CD4-positive, alpha-beta memory T cell (primary cell): Measurements from ENCODE around the gene SKI. TPM values are rescaled to one million over a fixed set of nuclear protein-coding genes. Genes with fewer than 3 reads are reported as not detected.
"Not testable (repeated sequence)": the region's sequence is repeated elsewhere in the genome, so short reads cannot be mapped to it uniquely, and the experiment has no call there.

Experiments
- CTCF ChIA-PET: fragments of 350-600 bp; sonication (Branson Sonifier 250); formaldehyde crosslinking; loops from one replicate; lab custom pipeline; 2021; ENCODE audit warnings: inconsistent platforms; ENCODE audit not compliant: partially characterized antibody; lab: Charles Lee
- POLR2A ChIA-PET: fragments of 350-600 bp; sonication (Branson Sonifier 250); formaldehyde crosslinking; loops from one replicate; lab custom pipeline; 2021; ENCODE audit not compliant: partially characterized antibody; lab: Charles Lee
- DNase-seq, 5 donors: peaks; one replicate each; pipeline versions ENCODE4 v3.0.0 to v3.0.0-alpha.2; 2020 to 2022; ENCODE audit warnings: mixed read lengths in 1 of 5
- H3K27ac ChIP-seq: one replicate; pipeline ENCODE4 v1.7.0; 2013; ENCODE audit warnings: low read depth, low read length
- H3K27me3 ChIP-seq: 2 replicates; pipeline ENCODE4 v1.7.0; 2013; ENCODE audit warnings: mild to moderate bottlenecking, low read length, moderate library complexity; ENCODE audit not compliant: insufficient read depth
- H3K36me3 ChIP-seq: 2 replicates; pipeline ENCODE4 v1.7.0; 2013; ENCODE audit warnings: mild to moderate bottlenecking, low read length, moderate library complexity; ENCODE audit not compliant: insufficient read depth
- H3K4me1 ChIP-seq: 2 replicates; pipeline ENCODE4 v1.7.0; 2013; ENCODE audit warnings: mild to moderate bottlenecking, low read length, moderate library complexity; ENCODE audit not compliant: insufficient read depth
- H3K4me3 ChIP-seq, 2 donors: one replicate each; pipeline ENCODE4 v1.7.0; 2013; ENCODE audit warnings: low read length in 2 of 2, mild to moderate bottlenecking in 1 of 2
- H3K9me3 ChIP-seq, 2 donors: one replicate each; pipeline ENCODE4 v1.7.0; 2013; ENCODE audit warnings: low read length in 2 of 2, control low read depth in 1 of 2; ENCODE audit not compliant: control insufficient read depth in 1 of 2
- H3K27ac Mint-ChIP-seq, 7 donors: one replicate each; pipeline ENCODE4 v1.8.0; 2020 to 2021; ENCODE audit warnings: mixed read lengths in 7 of 7, mild to moderate bottlenecking in 6 of 7, inconsistent platforms in 3 of 7, moderate library complexity in 3 of 7
- H3K27me3 Mint-ChIP-seq, 2 donors: one replicate each; pipeline ENCODE4 v1.8.0; 2020 to 2021; ENCODE audit warnings: mixed read lengths in 2 of 2
- H3K36me3 Mint-ChIP-seq, 2 donors: one replicate each; pipeline ENCODE4 v1.8.0; 2020 to 2021; ENCODE audit warnings: mixed read lengths in 2 of 2, inconsistent platforms in 1 of 2, mild to moderate bottlenecking in 1 of 2
- H3K4me1 Mint-ChIP-seq, 4 donors: one replicate each; pipeline ENCODE4 v1.8.0; 2020 to 2021; ENCODE audit warnings: mixed read lengths in 4 of 4, mild to moderate bottlenecking in 1 of 4
- H3K4me3 Mint-ChIP-seq, 8 donors: one replicate each; pipeline ENCODE4 v1.8.0; 2020 to 2021; ENCODE audit warnings: mixed read lengths in 8 of 8, mild to moderate bottlenecking in 7 of 8, moderate library complexity in 6 of 8, inconsistent platforms in 3 of 8
- H3K9me3 Mint-ChIP-seq, 8 donors: one replicate each; pipeline ENCODE4 v1.8.0; 2020 to 2021; ENCODE audit warnings: mixed read lengths in 8 of 8, mild to moderate bottlenecking in 5 of 8, inconsistent platforms in 3 of 8, moderate library complexity in 1 of 8
- intact Hi-C: fragments of 100-400 bp; cut with micrococcal nuclease; formaldehyde crosslinking; loops from one replicate; pipeline ENCODE4 v1.15.1; 2023
- polyA plus RNA-seq, 2 donors: library from polyadenylated mRNA; unstranded; fragments of 300-500 nt; fragmentation: Illumina TruSeq; gene quantifications; one replicate each; pipeline ENCODE4 v1.2.3, GENCODE V29; 2021
- total RNA-seq, 2 experiments: library from RNA; stranded (reverse); gene quantifications; one replicate each; pipeline ENCODE4 v1.2.3, GENCODE V29; 2021

The SKI gene
- total and polyA plus RNA-seq, 4 experiments from 2014 or later = 0.08 to 104 (median 48.5) TPM

DNA sequence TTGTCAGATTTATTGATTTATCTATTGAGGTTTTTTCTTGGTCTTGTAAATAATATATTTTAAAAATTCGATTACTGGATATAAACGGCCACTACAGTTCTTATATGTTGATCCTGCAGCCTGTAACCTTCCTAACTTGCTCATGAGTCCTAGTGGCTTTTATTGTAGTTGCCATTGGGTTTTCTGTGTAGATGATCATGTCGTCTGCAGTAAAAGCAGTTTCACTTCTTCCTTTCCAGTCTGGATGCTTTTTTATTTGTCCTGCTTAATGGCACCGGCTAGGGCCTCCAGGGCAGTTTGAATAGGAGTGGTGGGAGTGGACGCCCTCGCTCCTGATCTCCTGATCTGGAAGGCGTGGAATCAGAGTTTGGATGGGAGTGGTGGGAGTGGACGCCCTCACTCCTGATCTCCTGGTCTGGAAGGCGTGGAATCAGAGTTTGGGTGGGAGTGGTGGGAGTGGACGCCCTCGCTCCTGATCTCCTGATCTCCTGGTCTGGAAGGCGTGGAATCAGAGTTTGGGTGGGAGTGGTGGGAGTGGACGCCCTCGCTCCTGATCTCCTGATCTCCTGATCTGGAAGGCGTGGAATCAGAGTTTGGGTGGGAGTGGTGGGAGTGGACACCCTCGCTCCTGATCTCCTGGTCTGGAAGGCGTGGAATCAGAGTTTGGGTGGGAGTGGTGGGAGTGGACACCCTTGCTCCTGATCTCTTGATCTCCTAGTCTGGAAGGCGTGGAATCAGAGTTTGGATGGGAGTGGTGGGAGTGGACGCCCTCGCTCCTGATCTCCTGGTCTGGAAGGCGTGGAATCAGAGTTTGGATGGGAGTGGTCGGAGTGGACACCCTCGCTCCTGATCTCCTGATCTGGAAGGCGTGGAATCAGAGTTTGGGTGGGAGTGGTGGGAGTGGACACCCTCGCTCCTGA lies 33.6 kb downstream of the SKI start:
- H3K9me3 ChIP-seq, H3K27me3 ChIP-seq, DNase-seq, H3K27me3 Mint-ChIP-seq, H3K27ac ChIP-seq, H3K36me3 ChIP-seq, H3K9me3 Mint-ChIP-seq, intact Hi-C loops, H3K4me3 ChIP-seq: not testable (repeated sequence)
- H3K4me1 Mint-ChIP-seq = peaks cover 54 to 79% (median 69%) of the 10 kb centered on the region in 4 donors
- peaks cover 3 to 18% of the 10 kb centered on the region in 2 donors for H3K36me3 Mint-ChIP-seq
- peak overlapping the region in 1 of 8 donors; percentile 17 for H3K4me3 Mint-ChIP-seq
- H3K27ac Mint-ChIP-seq = peak overlapping the region in 5 of 7 donors; percentile 16 to 79 (median 72)
- POLR2A ChIA-PET = interaction anchor here (14.5 kb wide), 1 partner anchor 28 kb away, joined by 454 read pairs; the partner anchor contains the start of gene SKI
- CTCF ChIA-PET = interaction anchor here (0.9 kb wide), 1 partner anchor 54 kb away, joined by 3 read pairs; no protein-coding TSS in a partner anchor
- H3K4me1 ChIP-seq = peaks cover 81% of the 10 kb centered on the region

GRCh38 chr1:2266301-2266975 lies 38.3 kb downstream of the SKI start:
- CTCF ChIA-PET = no interaction called here
- no peak for DNase-seq
- POLR2A ChIA-PET = interaction anchor here (1.3 kb wide), 1 partner anchor 32 kb away, joined by 3 read pairs; no protein-coding TSS in a partner anchor
- Histone ChIP-seq H3K4me3 (no peak overlapping the region), H3K36me3 (no peaks in the 10 kb centered on the region), H3K27me3 (no peaks in the 10 kb centered on the region), H3K27ac (no peak overlapping the region), H3K9me3 (no peaks in the 10 kb centered on the region), H3K4me1 (peaks cover 83% of the 10 kb centered on the region)
- Mint-ChIP-seq H3K4me3 (peak overlapping the region in 4 of 8 donors; percentile 33 to 55 (median 46)), H3K27ac (peak overlapping the region in 5 of 7 donors; percentile 42 to 85 (median 69)), H3K27me3 (no peaks in the 10 kb centered on the region), H3K4me1 (peaks cover 31 to 75% (median 50%) of the 10 kb centered on the region in 4 donors), H3K36me3 (peaks cover 3 to 7% of the 10 kb centered on the region in 2 donors), H3K9me3 (peaks cover 0 to 6% (median 0%) of the 10 kb centered on the region in 8 donors)
- intact Hi-C loops = no loop called here

DNA sequence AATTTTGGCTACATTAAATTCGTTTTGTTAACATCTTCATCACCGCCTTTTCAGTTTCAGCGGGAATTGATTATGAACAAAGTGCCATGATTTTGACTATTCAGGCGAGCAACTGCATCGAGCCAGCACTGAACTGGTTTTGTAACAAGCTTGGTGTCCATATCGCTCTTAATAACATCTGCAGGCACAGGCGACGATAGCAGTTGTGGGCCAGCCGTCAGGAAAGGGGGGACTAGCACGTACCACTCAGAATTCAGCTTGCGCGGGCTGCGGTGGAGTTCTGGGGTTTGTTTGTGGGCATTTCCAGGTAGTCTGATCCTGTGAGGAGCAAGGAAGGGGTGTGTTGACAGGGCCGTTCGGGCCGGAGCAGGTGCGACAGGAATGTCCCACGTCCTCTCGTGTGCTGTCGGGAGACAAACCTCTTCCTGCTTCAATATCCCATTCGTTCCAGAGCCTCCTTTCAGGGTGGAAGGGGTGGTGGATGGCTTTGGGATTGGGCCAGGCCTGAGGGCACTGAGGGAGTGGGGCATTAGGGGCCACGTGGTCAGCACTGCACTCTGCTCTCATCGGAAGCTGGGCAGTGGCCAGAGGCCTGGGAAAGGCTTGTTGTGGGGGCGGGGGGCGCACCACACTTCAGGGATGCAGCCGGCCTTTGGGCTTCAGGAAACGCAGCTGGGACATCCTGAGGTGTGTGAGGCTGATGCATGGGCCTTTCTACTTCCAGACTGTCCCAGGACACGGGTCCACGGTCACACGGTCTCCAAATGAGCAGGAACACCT lies 39.1 kb downstream of the SKI start:
- H3K36me3 ChIP-seq = no peaks in the 10 kb centered on the region
- H3K4me3 ChIP-seq = no peak overlapping the region
- no peaks in the 10 kb centered on the region for H3K9me3 ChIP-seq
- ChIA-PET POLR2A (interaction anchor here (1.2 kb wide), 1 partner anchor 11 kb away, joined by 6 read pairs; no protein-coding TSS in a partner anchor), CTCF (no interaction called here)
- peak overlapping the region in 2 of 8 donors; percentile 7 to 20 for H3K4me3 Mint-ChIP-seq
- H3K4me1 Mint-ChIP-seq = peaks cover 31 to 73% (median 50%) of the 10 kb centered on the region in 4 donors
- no peak overlapping the region for H3K27ac ChIP-seq
- H3K27ac Mint-ChIP-seq = peak overlapping the region in 4 of 7 donors; percentile 30 to 85 (median 77)
- peaks cover 0 to 3% (median 0%) of the 10 kb centered on the region in 8 donors for H3K9me3 Mint-ChIP-seq
- H3K27me3 ChIP-seq = no peaks in the 10 kb centered on the region
- DNase-seq = no peak
- intact Hi-C loops = no loop called here
- peaks cover 3 to 7% of the 10 kb centered on the region in 2 donors for H3K36me3 Mint-ChIP-seq
- H3K4me1 ChIP-seq = peaks cover 86% of the 10 kb centered on the region
- no peaks in the 10 kb centered on the region for H3K27me3 Mint-ChIP-seq

DNA sequence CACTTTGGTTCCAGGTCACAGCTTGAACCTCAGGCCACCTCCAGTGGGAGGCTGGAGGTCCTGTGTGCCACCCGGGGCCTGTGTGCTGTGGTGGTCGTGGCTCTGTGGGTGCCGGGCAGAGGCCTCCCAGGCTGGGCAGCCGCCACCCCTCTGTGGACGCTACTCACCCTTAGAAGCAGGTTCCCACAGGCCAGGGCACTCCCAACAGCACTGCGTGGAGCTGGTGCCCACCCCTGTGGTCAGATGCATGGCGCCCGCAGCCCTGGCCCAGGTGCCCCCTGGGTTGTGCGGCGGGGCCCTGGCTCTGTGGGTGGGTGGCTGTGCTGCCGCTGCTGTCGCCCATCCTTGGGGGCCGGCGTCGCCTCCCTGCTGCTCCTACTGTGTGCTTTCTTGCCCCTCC lies 39.7 kb downstream of the SKI start:
- ChIA-PET POLR2A (interaction anchor here (1.2 kb wide), 1 partner anchor 12 kb away, joined by 6 read pairs; no protein-coding TSS in a partner anchor), CTCF (no interaction called here)
- H3K27me3 ChIP-seq = no peaks in the 10 kb centered on the region
- no peak overlapping the region for H3K27ac ChIP-seq
- peak overlapping the region in 1 of 7 donors; percentile 87 for H3K27ac Mint-ChIP-seq
- peaks cover 0 to 3% (median 0%) of the 10 kb centered on the region in 8 donors for H3K9me3 Mint-ChIP-seq
- no peaks in the 10 kb centered on the region for H3K36me3 ChIP-seq
- no peak overlapping the region for H3K4me3 Mint-ChIP-seq
- H3K27me3 Mint-ChIP-seq = no peaks in the 10 kb centered on the region
- DNase-seq = no peak
- H3K4me1 ChIP-seq = peaks cover 90% of the 10 kb centered on the region
- no peaks in the 10 kb centered on the region for H3K9me3 ChIP-seq
- H3K4me1 Mint-ChIP-seq = peaks cover 27 to 76% (median 49%) of the 10 kb centered on the region in 4 donors
- H3K4me3 ChIP-seq = no peak overlapping the region
- intact Hi-C loops = no loop called here
- peaks cover 3 to 7% of the 10 kb centered on the region in 2 donors for H3K36me3 Mint-ChIP-seq

DNA sequence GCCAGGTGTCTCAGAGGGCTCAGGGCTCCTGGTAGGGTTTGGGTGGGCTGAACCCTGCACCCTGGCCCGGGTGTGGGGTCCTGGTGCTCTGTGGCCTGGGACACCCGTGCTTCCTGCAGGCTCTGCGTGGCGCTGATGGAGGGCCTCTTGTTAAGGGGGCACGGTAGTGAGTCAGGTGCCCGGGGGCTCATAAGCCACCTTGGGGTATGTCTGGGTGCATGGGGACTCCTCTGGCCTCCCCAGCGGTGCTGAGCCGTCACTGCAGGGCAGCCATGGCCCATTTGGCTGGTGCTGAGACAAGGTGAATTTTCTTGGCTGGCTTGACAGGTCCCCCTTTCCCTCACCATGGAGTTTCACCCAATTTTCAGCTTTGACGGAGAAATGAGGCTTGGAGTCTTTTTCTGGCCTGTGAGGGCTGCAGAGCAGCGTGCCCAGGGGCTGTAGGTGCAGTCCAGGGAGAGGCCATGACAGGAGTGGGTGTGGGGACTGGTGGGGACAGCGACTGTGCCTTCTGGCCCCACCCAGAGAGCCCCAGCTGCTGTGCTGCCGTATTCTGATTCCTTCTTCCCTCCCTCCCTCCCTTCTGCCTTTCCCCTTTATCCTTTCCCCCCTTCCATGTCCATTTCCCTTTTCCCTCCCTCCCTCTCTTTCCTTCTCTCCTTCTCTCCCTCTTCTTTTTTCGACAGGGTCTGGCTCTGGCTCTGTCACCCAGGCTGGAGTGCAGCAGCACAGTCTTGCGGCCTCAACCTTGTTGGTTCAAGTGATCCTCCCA lies 40.4 kb downstream of the SKI start:
- peak overlapping the region; percentile 2 to 87 (median 57) for H3K27ac Mint-ChIP-seq
- H3K4me3 Mint-ChIP-seq = peak overlapping the region in 4 of 8 donors; percentile 7 to 61 (median 27)
- Histone ChIP-seq H3K4me3 (no peak overlapping the region), H3K4me1 (peaks cover 90% of the 10 kb centered on the region), H3K27ac (no peak overlapping the region), H3K27me3 (no peaks in the 10 kb centered on the region), H3K9me3 (no peaks in the 10 kb centered on the region), H3K36me3 (no peaks in the 10 kb centered on the region)
- CTCF ChIA-PET = no interaction called here
- H3K36me3 Mint-ChIP-seq = peaks cover 3 to 8% of the 10 kb centered on the region in 2 donors
- intact Hi-C loops = no loop called here
- POLR2A ChIA-PET = interaction anchor here (1.2 kb wide), 1 partner anchor 12 kb away, joined by 6 read pairs; no protein-coding TSS in a partner anchor
- H3K4me1 Mint-ChIP-seq = peaks cover 28 to 78% (median 51%) of the 10 kb centered on the region in 4 donors
- no peaks in the 10 kb centered on the region for H3K27me3 Mint-ChIP-seq
- DNase-seq = no peak
- peaks cover 0 to 3% (median 0%) of the 10 kb centered on the region in 8 donors for H3K9me3 Mint-ChIP-seq
